Effector memory CD4-positive, alpha-beta T cell (primary cell): ENCODE results near the gene SCUBE2.
A peak's percentile ranks its signal among the peaks of the same experiment; 100 is the strongest.
"Not testable (repeated sequence)": the region's sequence is repeated elsewhere in the genome, so short reads cannot be mapped to it uniquely, and the experiment has no call there.

Source experiments
- DNase-seq, 3 donors: peaks; one replicate each; pipeline ENCODE4 v3.0.0-alpha.2; 2020
- H3K27ac ChIP-seq: 2 replicates; pipeline ENCODE4 v1.7.0; 2013; ENCODE audit warnings: mild to moderate bottlenecking, low read length, moderate library complexity; ENCODE audit not compliant: insufficient read depth, poor library complexity, severe bottlenecking
- H3K27me3 ChIP-seq: replicated peaks from 2 replicates; pipeline ENCODE4 v1.7.0; 2013; ENCODE audit warnings: mild to moderate bottlenecking, low read length; ENCODE audit not compliant: insufficient read depth, control insufficient read depth, poor library complexity, severe bottlenecking
- H3K36me3 ChIP-seq: 2 replicates; pipeline ENCODE4 v1.7.0; 2013; ENCODE audit warnings: mild to moderate bottlenecking, low read length, moderate library complexity; ENCODE audit not compliant: control insufficient read depth, insufficient read depth
- H3K4me1 ChIP-seq: 2 replicates; pipeline ENCODE4 v1.7.0; 2013; ENCODE audit warnings: low read length, mild to moderate bottlenecking; ENCODE audit not compliant: control insufficient read depth, insufficient read depth, poor library complexity, severe bottlenecking
- H3K4me3 ChIP-seq: 2 replicates; pipeline ENCODE4 v1.7.0; 2013; ENCODE audit warnings: low read length, low read depth, mild to moderate bottlenecking; ENCODE audit not compliant: insufficient read depth, poor library complexity, severe bottlenecking
- H3K9me3 ChIP-seq: 2 replicates; pipeline ENCODE4 v1.7.0; 2013; ENCODE audit warnings: mild to moderate bottlenecking, low read length, moderate library complexity; ENCODE audit not compliant: control insufficient read depth

Gene SCUBE2

DNA sequence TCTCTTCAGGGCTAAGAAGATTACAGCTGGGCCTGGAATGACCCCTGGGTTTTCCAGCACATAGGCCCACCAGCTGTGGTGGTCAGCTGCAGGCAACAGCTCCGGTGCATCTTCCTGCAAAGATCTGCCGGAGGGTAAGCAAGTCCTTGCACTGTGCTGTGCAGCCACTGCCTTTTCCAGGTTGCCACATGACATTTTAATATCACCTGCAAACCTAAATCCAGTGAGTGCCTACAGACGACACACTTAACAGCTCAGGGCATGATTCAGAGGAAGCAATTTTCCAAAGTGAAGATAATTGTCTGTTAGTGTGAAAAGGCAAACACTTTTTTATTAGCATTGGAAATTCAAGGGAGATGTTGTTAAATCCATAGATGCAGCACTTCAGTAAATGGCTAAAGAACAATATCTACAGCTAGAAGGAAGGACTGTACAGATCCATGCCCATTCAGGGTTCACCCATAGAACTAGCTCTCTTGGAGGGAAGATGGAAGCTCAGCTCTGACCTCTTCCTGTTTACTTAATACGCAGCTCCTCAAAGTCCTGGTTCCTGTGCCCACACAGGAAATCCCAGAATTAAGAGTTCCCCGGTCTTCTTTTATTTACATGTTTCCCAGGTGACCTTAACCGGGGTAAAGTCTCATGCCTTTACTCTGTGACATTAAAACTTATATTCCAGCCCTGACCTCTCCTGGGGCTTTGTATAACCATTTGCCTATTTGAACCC lies 74.3 kb downstream of the SCUBE2 start:
- Histone ChIP-seq H3K27me3 (no peaks in the 10 kb centered on the region), H3K4me3 (no peak overlapping the region), H3K36me3 (no peaks in the 10 kb centered on the region), H3K4me1 (peaks cover 9% of the 10 kb centered on the region), H3K27ac (no peak overlapping the region), H3K9me3 (no peaks in the 10 kb centered on the region)
- no peak for DNase-seq

DNA sequence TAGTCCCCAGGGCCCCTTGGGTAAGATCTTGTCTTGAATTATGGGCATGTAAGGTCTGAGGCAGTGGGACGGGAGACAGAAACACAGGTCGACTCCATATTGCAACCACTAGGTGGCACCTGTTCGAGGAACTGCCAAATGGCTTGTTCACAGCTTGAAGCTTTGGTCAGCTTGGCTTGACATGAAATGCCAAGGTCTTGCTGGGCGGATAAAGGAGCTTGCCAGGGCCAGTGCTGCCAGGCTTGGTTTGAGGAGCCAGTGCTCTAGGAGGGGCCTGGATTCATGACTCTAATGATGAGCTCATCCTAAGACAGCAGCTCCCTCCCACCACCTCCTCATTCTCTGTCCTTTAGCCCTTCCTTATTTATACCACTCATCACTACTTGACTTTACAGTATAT lies 75.7 kb downstream of the SCUBE2 start:
- no peaks in the 10 kb centered on the region for H3K9me3 ChIP-seq
- peak; percentile 16 to 43 (median 24) for DNase-seq
- no peaks in the 10 kb centered on the region for H3K27me3 ChIP-seq
- H3K4me3 ChIP-seq, result no peak overlapping the region
- H3K27ac ChIP-seq, result no peak overlapping the region
- no peaks in the 10 kb centered on the region for H3K36me3 ChIP-seq
- H3K4me1 ChIP-seq, result peaks cover 9% of the 10 kb centered on the region

DNA sequence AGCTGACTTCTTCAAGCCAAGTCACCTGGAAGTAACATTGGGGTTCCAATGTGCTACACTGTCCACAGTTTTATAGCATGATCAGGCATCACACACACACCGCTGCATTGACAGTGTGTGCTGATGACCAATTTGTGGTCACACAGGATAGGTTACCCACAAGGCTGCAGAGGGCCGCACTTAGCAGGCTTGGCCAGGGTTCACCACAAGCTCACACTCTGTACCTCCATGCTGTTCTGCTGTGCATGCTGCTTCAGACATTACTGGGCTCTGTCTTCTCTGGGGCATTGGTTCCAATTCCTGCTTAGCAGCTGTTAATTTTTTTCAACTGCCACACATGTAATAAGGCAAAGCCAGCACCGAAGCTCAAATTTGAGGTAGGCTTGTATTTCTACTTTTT lies 76.6 kb downstream of the SCUBE2 start:
- no peak for DNase-seq
- no peaks in the 10 kb centered on the region for H3K9me3 ChIP-seq
- H3K36me3 ChIP-seq, result no peaks in the 10 kb centered on the region
- no peak overlapping the region for H3K27ac ChIP-seq
- peaks cover 9% of the 10 kb centered on the region for H3K4me1 ChIP-seq
- H3K27me3 ChIP-seq, result no peaks in the 10 kb centered on the region
- no peak overlapping the region for H3K4me3 ChIP-seq

DNA sequence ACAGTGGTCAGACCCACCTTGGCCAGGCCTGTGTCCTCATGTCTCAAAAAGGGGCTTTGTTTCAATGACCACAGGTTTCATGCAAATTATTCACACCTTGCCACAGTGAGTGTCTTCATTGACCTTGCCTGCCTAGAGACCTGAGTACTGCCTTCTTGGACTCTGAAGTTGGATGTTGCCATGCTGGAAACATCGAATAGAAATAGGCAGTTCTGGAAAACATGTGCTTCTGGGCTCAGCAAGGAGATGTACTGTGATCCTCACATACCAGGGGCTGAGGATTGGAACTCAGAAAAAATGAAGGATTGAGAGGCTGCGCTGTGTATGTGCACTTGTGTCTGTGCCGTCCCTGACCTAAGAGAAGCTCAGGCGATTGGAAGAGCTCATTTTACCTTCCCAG lies 78.0 kb downstream of the SCUBE2 start:
- Histone ChIP-seq H3K27ac (no peak overlapping the region), H3K36me3 (no peaks in the 10 kb centered on the region), H3K27me3 (no peaks in the 10 kb centered on the region), H3K4me3 (no peak overlapping the region), H3K9me3 (no peaks in the 10 kb centered on the region), H3K4me1 (peaks cover 9% of the 10 kb centered on the region)
- no peak for DNase-seq

DNA sequence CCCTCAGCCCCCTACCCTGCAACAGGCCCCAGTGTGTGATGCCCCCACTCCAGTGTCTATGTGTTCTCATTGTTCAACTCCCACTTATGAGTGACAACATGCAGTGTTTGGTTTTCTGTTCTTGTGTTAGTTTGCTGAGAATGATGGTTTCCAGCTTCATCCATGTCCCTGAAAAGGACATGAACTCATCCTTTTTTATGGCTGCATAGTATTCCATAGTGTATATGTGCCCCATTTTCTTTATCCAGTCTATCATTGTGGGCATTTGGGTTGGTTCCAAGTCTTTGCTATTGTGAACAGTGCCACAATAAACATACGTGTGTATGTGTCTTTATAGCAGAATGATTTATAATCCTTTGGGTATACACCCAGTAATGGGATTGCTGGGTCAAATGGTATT lies 81.9 kb downstream of the SCUBE2 start:
- DNase-seq, H3K36me3 ChIP-seq, H3K27me3 ChIP-seq, H3K4me3 ChIP-seq, H3K27ac ChIP-seq, H3K4me1 ChIP-seq, H3K9me3 ChIP-seq: not testable (repeated sequence)

DNA sequence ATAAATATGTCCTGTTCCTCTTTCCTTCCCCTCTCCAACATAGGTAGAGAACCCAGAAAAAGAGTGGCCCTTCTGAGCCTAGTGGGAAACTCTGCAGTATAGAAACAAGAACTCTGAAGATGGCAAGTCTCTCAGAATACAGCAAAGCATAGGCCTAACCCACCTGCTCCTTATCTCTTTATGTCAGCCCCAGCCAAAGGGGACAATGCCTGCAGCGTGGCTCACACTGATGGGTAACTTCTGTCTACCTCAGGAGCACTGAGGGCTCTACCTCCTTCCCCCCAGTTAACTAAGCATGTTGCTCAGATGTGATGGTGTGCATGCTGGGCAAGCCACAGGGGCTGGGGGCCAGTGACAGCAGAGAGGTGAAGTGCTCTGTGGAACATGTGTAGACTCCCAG lies 82.7 kb downstream of the SCUBE2 start:
- H3K27me3 ChIP-seq, result no peaks in the 10 kb centered on the region
- H3K4me1 ChIP-seq, result peaks cover 8% of the 10 kb centered on the region
- H3K27ac ChIP-seq, result no peak overlapping the region
- H3K4me3 ChIP-seq, result no peak overlapping the region
- no peaks in the 10 kb centered on the region for H3K9me3 ChIP-seq
- no peaks in the 10 kb centered on the region for H3K36me3 ChIP-seq
- DNase-seq, result no peak

DNA sequence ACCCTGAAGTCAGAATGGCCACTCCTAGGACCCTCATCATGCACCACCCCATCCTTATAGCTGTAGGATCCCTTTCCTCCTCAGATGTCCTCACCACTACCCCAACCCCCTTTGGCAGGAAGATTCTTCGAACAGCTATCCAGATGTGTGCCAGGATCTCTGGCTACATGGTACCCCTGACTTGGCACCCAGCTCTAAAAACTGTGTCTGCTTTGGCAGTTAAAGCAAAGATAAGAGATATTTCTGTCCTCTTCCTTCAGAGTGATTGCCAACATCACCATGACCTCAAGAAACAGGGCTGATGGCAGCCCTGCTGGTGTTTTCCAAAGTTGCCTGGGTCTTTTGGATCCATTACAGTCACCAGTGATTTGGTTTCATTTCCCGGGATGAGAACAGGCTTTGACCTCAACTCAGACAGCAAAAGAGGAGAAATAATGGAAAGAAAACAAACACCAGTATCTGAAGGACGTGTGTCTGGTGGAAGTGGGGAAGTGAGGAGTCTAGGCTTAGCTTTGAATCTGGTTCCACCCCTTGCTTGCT lies 83.3 kb downstream of the SCUBE2 start:
- no peak for DNase-seq
- peaks cover 2% of the 10 kb centered on the region for H3K27me3 ChIP-seq
- H3K4me1 ChIP-seq, result peaks cover 13% of the 10 kb centered on the region

DNA sequence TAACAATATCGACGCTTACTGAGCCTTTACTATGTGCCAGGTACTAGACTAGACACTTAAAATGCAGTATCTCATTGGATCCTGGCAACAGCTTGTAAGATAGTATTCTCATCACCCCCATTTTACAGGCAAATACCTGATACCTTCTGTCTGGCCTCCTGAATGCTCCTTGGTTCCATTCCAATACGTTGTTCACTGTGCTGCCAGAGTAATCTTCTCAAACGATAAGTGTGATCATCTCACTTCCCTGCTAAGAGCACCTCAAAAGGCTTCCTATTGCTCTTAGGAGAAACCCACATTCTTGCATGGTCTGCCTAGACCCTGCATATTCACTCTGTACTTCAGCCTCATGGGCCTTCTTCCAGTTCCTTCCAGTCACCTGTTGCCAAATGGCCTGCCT lies 86.3 kb downstream of the SCUBE2 start:
- Histone ChIP-seq H3K9me3 (no peaks in the 10 kb centered on the region), H3K4me3 (no peak overlapping the region), H3K36me3 (no peaks in the 10 kb centered on the region), H3K27ac (no peak overlapping the region), H3K4me1 (peaks cover 18% of the 10 kb centered on the region), H3K27me3 (peaks cover 4% of the 10 kb centered on the region)
- no peak for DNase-seq

More for the DNA sequence above, 83.3 kb downstream of the SCUBE2 start:
- Histone ChIP-seq H3K4me3 (no peak overlapping the region), H3K36me3 (no peaks in the 10 kb centered on the region), H3K27ac (no peak overlapping the region), H3K9me3 (no peaks in the 10 kb centered on the region)

DNA sequence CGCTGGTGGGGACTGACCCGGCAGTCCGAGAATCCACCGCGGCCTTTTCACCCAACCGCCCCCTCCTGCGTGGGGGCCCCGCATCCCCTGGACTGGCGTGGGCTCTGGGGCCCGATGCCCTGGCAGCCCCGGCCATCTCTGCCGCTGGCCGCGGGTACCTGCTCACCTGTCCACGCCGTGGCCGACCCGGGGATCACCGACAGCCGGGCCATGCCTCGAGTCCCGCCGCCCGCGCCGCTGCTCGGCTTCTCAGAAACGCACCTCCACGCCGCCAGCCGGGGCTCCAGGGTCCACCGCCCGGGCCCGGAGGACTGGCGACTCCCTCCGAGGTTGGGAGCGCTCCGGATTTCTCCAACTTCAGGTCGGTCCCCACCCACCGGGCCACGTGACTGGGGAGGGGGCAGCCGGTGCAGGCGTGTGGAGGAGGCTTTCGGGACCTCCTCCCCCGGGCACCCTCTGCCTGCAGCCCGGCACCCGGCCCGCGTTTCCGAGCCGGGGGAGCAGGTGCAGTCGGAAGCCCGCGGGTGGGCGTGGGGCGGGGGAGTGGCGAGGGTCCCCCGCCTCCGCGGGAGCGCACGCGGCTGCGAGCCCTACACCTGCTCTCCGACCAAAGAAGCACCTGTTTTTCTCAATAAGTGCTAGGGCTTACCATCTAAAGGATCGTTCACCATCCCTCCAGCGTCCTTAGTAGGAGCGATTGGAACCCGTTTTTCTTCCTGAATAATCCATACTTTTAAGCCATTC lies 87.0 kb downstream of the SCUBE2 start:
- DNase-seq, result peak in 2 of 3 donors; percentile 15 to 32
- peak overlapping the region; percentile 67 for H3K4me3 ChIP-seq
- no peaks in the 10 kb centered on the region for H3K36me3 ChIP-seq
- H3K4me1 ChIP-seq, result peaks cover 18% of the 10 kb centered on the region
- no peaks in the 10 kb centered on the region for H3K9me3 ChIP-seq
- no peak overlapping the region for H3K27ac ChIP-seq
- peaks cover 4% of the 10 kb centered on the region for H3K27me3 ChIP-seq

DNA sequence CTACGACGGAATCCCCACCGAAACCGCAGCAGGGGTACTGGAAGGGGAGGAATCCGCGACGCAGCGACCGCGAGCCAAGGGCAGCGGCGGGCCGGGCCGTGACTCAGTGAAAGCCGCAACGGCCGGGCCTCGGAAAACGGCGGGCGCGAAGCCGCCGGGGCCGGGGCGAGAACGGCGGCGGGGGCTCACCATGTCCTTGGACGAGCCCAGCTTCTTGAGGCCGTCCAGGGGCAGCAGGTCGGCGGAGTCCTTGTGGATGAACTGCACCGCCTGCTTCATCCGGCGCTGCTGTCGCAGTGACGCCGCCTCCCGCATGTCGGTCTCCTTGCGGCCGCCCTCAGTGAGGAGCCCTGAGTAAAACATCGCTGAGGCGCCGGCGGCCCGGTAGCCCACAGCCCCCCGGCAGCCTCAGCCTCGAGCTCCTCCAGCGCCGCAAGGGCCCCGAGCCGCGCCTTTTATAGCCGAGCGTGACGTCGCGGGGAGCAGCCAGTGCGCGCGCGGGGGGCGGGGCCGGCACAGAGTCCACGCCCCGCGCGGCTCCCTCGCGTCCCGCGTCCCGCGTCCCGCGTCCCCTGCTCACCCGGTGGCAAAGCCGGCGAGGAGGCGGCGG lies 87.7 kb downstream of the SCUBE2 start, which contains the start of gene NRIP3:
TSS of gene NRIP3 (minus strand) at position 429 of the 610 bp plus-strand sequence. CDS start at position 363, 66 bp downstream.
- H3K4me1 ChIP-seq, result peaks cover 18% of the 10 kb centered on the region
- H3K4me3 ChIP-seq, result peak within 1 kb of the TSS; percentile 67
- peaks cover 4% of the 10 kb centered on the region for H3K27me3 ChIP-seq
- H3K36me3 ChIP-seq, result no peaks in the 10 kb centered on the region
- H3K27ac ChIP-seq, result no peak within 1 kb of the TSS
- peak; percentile 76 to 82 (median 80) for DNase-seq
- no peaks in the 10 kb centered on the region for H3K9me3 ChIP-seq
